Colonic mucosa (tissue), 4 donors: ENCODE data around the gene EPN2. TPM values are rescaled to one million over a fixed set of nuclear protein-coding genes. Genes with fewer than 3 reads are reported as not detected.
A peak's percentile ranks its signal among the peaks of the same experiment; 100 is the strongest.

Experiments used
- DNase-seq: peaks from one replicate; pipeline ENCODE4 v3.0.0-alpha.2; 2020
- H3K27ac ChIP-seq: fragments of 200-600 bp; one replicate; pipeline ENCODE4 v1.8.0; 2021
- H3K27me3 ChIP-seq: fragments of 200-600 bp; one replicate; pipeline ENCODE4 v1.8.0; 2021
- H3K36me3 ChIP-seq: fragments of 200-600 bp; one replicate; pipeline ENCODE4 v1.8.0; 2021
- H3K4me1 ChIP-seq: fragments of 200-600 bp; one replicate; pipeline ENCODE4 v1.8.0; 2021; ENCODE audit warnings: mild to moderate bottlenecking
- H3K4me3 ChIP-seq: fragments of 200-600 bp; one replicate; pipeline ENCODE4 v1.8.0; 2021
- H3K9ac ChIP-seq, 2 donors: one replicate each; pipeline ENCODE4 v1.7.0; 2013; ENCODE audit warnings: control low read depth in 2 of 2, low read depth in 2 of 2, low read length in 2 of 2
- H3K9me3 ChIP-seq: fragments of 200-600 bp; one replicate; pipeline ENCODE4 v1.8.0; 2021
- CTCF ChIP-seq: fragments of 200-600 bp; IDR thresholded peaks from one replicate; pipeline ENCODE4 v1.8.0; 2022; ENCODE audit warnings: antibody characterized with exemption, mild to moderate bottlenecking
- intact Hi-C: fragments of 100-400 bp; cut with DNase I; formaldehyde crosslinking; loops from one replicate; pipeline ENCODE4 v1.14.1; 2022
- total RNA-seq, 2 donors: library from RNA; stranded (reverse); fragmentation: NEBNext Ultra II Directional in 1 of 2; extraction: Animal tissue kit (Norgen Biotek cat#: 25700) in 1 of 2; gene quantifications; one replicate each; pipeline ENCODE4 v1.2.1, GENCODE V29; 2021
- donor health status: healthy.
- donor health status: DM: no; HTN: no; CAD: no.
- donor health status: DM: no; HTN: no; CAD: no.

The EPN2 gene
- total RNA-seq, 2 donors from 2014 or later: 34.7 to 36.3 TPM

GRCh38 chr17:19299866-19300265 lies 62.7 kb downstream of the EPN2 start:
- Histone ChIP-seq H3K9me3 (no peaks in the 10 kb centered on the region), H3K9ac (no peak overlapping the region), H3K27ac (no peak overlapping the region), H3K4me3 (no peak overlapping the region), H3K27me3 (no peaks in the 10 kb centered on the region), H3K36me3 (no peaks in the 10 kb centered on the region), H3K4me1 (peaks cover 14% of the 10 kb centered on the region)
- DNase-seq: no peak
- TF ChIP-seq CTCF: no peak
- intact Hi-C loops: no loop called here

GRCh38 chr17:19301274-19301951 lies 64.2 kb downstream of the EPN2 start:
- Histone ChIP-seq H3K9me3 (no peaks in the 10 kb centered on the region), H3K4me1 (peaks cover 20% of the 10 kb centered on the region), H3K27ac (peak overlapping the region; percentile 64), H3K27me3 (no peaks in the 10 kb centered on the region), H3K9ac (peak overlapping the region; percentile 33 to 78), H3K4me3 (no peak overlapping the region), H3K36me3 (no peaks in the 10 kb centered on the region)
- TF ChIP-seq CTCF: no peak
- intact Hi-C loops: no loop called here
- DNase-seq: peak; percentile 61

DNA sequence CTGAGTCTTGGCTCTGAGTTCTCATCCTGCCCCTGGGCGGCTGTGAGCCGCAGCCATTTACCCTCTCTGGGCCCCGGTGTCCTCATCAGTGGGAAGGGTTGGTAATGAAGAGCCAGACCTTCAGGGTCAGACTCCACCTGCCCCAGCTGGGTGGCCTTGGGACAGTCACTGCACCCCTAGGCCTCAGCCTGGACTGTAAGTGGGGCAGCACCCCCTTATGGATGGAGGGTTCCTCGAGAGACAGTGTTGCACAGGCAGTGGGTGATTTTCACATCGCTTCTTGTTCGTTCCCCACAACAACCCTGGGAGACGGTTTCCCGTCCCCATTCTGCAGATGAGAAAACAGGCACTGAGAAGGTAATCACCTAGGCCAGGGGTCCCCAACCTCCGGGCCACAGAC lies 64.8 kb downstream of the EPN2 start:
- H3K9me3 ChIP-seq: no peaks in the 10 kb centered on the region
- no peak for DNase-seq
- intact Hi-C loops: no loop called here
- H3K27me3 ChIP-seq: no peaks in the 10 kb centered on the region
- H3K4me3 ChIP-seq: no peak overlapping the region
- no peaks in the 10 kb centered on the region for H3K36me3 ChIP-seq
- H3K27ac ChIP-seq: peak overlapping the region; percentile 64
- peaks cover 23% of the 10 kb centered on the region for H3K4me1 ChIP-seq
- no peak for TF ChIP-seq CTCF
- peak overlapping the region in 1 of 2 donors; percentile 78 for H3K9ac ChIP-seq

DNA sequence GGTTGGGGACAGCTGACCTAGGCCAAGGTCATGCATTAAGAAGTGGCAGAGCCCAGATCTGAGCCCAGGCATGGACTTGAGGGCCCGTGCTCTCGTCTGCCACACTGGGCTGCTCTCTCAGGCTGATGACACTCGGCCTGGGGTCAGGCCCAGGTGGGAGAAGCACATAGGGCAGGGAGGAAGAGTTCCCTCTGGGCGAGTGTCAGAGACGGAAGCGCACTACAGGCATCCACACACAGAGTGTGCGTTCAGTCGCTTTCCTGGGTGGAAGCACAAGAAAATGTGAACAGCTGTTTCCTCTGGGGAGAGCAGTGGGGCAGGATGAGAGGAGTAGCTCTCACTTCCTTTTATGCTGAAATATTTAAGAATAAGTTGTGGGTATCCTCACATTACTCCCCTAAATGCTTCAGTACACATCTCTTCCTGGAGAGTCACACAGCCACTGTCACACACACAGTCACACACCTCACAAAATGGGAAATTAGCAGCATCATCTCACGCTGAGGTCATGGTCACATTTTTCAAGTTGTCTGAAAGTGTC lies 65.7 kb downstream of the EPN2 start:
- intact Hi-C loops: no loop called here
- H3K9ac ChIP-seq: peak overlapping the region; percentile 3 to 40
- H3K36me3 ChIP-seq: no peaks in the 10 kb centered on the region
- no peak for TF ChIP-seq CTCF
- no peak overlapping the region for H3K27ac ChIP-seq
- H3K4me3 ChIP-seq: no peak overlapping the region
- no peak for DNase-seq
- no peaks in the 10 kb centered on the region for H3K9me3 ChIP-seq
- H3K4me1 ChIP-seq: peaks cover 23% of the 10 kb centered on the region
- no peaks in the 10 kb centered on the region for H3K27me3 ChIP-seq

- DNase-seq: no peak
- Histone ChIP-seq H3K36me3 (no peaks in the 10 kb centered on the region), H3K27ac (no peak overlapping the region), H3K4me3 (no peak overlapping the region), H3K27me3 (no peaks in the 10 kb centered on the region), H3K9me3 (no peaks in the 10 kb centered on the region), H3K9ac (peak overlapping the region; percentile 3 to 40), H3K4me1 (peaks cover 23% of the 10 kb centered on the region)
- intact Hi-C loops: no loop called here
- no peak for TF ChIP-seq CTCF
These were observed 66.2 kb downstream of the EPN2 start for GRCh38 chr17:19303367-19303776.
